ENCODE data around the gene C11orf97. TPM values are rescaled to one million over a fixed set of nuclear protein-coding genes. Genes with fewer than 3 reads are reported as not detected.

C11orf97 gene
- total RNA-seq, 1 experiment from 2014 or later: not detected

DNA sequence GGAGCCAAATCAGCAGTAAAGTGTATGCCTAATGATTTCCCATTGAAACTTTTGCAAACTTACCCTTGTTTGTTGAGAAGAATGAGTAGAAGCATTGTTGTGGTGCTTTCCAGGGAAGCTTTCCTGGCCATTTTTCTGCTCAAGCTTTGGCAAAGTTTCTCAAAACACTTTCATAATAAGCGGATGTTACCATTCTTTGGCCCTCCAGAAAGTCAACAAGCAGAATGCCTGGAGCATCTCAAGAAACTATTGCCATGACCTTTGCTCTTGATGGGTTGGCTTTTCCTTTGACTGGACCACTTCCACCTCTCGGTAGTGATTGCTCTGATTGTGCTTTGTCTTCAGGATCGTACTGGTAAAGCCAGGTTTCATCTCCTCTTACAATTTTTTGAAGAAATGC lies 65.6 kb downstream of the C11orf97 start:
- H3K27ac ChIP-seq (ENCODE audit: insufficient read length, low read depth, low read length): no peak overlapping the region
- no peak overlapping the region for H4K5ac ChIP-seq (ENCODE audit: insufficient read length, low read depth, low read length)
- no peak overlapping the region for H2BK12ac ChIP-seq (ENCODE audit: insufficient read length, low read depth, low read length)
- H3K4ac ChIP-seq (ENCODE audit: low read depth, low read length): no peak overlapping the region
- H3K27me3 ChIP-seq (ENCODE audit: insufficient read depth, low read length): no peaks in the 10 kb centered on the region
- H3K4me2 ChIP-seq (ENCODE audit: insufficient read depth, insufficient read length, low read length): no peak overlapping the region
- no peak overlapping the region for H2AFZ ChIP-seq (ENCODE audit: low read length)
- no peaks in the 10 kb centered on the region for H3K79me1 ChIP-seq (ENCODE audit: insufficient read depth, low read depth, low read length, poor library complexity, severe bottlenecking)
- no peaks in the 10 kb centered on the region for H4K20me1 ChIP-seq (ENCODE audit: control insufficient read depth, insufficient read depth, insufficient read length)
- no peak overlapping the region for H2BK15ac ChIP-seq (ENCODE audit: low read depth, low read length)
- H3K36me3 Mint-ChIP-seq (ENCODE audit: insufficient read depth in 1 of 3, low read depth in 3 of 3): no peaks in the 10 kb centered on the region
- no peak overlapping the region for H3K9ac ChIP-seq (ENCODE audit: extremely low read depth, insufficient read length, low read length)
- TF ChIP-seq CTCF (conservative IDR thresholded peaks at IDR 0.05): no peak
- no peak overlapping the region for H3K27ac Mint-ChIP-seq
- no peak for DNase-seq
- H3K4me3 Mint-ChIP-seq: no peak overlapping the region
- no peak overlapping the region for H2BK20ac ChIP-seq (ENCODE audit: low read depth, low read length, poor library complexity, severe bottlenecking)
- no peak overlapping the region for H4K91ac ChIP-seq (ENCODE audit: insufficient read length, low read depth, low read length)
- no peak overlapping the region for H3K18ac ChIP-seq (ENCODE audit: insufficient read length, low read depth, low read length)
- H3T11ph ChIP-seq (ENCODE audit: low read length): no peak overlapping the region
- no peaks in the 10 kb centered on the region for H3K23me2 ChIP-seq (ENCODE audit: insufficient read length, low read depth, low read length, poor library complexity, severe bottlenecking)
- H3K23ac ChIP-seq (ENCODE audit: insufficient read length, low read depth, low read length): no peak overlapping the region
- WGBS (ENCODE audit: extremely low coverage, insufficient read length, low lambda C conversion rate): no CpG with 5 or more reads among the region's 3 CpGs
- H3K14ac ChIP-seq (ENCODE audit: insufficient read depth, low read length): no peak overlapping the region
- no peak overlapping the region for H2AK5ac ChIP-seq (ENCODE audit: insufficient read length, low read length)
- H3K79me2 ChIP-seq (ENCODE audit: insufficient read depth, low read length): no peaks in the 10 kb centered on the region
- no peak overlapping the region for H3K56ac ChIP-seq (ENCODE audit: insufficient read length, low read depth, low read length)
- peaks cover 2% of the 10 kb centered on the region in 2 experiments; a peak in 2 of 5 replicates for H3K9me3 Mint-ChIP-seq
- no peaks in the 10 kb centered on the region for H3K9me3 ChIP-seq (ENCODE audit: control insufficient read depth, low read depth, low read length)
- no peak overlapping the region for H2BK120ac ChIP-seq (ENCODE audit: low read depth, low read length, poor library complexity, severe bottlenecking)
- peaks cover 8 to 12% of the 10 kb centered on the region in 2 experiments for H3K4me1 Mint-ChIP-seq
- no peaks in the 10 kb centered on the region for H3K4me1 ChIP-seq (ENCODE audit: insufficient read depth, low read length)
- peaks cover 32% of the 10 kb centered on the region for H3K27me3 Mint-ChIP-seq (ENCODE audit: low read depth)
- no peak overlapping the region for H2BK5ac ChIP-seq (ENCODE audit: insufficient read length, low read length)
- no peak overlapping the region for H4K8ac ChIP-seq (replicated peaks; ENCODE audit: insufficient read length, low read depth, low read length)

Small RNA genes lying within 50 kb of the gene (microRNA-seq; reads per million reads assigned to microRNA genes)
- 4.9 reads per million, percentile 35 among the genes with 10 or more reads in this experiment for gene MIR548L (ENCODE audit: borderline microRNAs expressed)

Other genes starting within 250 kb of the C11orf97 start
- gene IZUMO1R, start 207.9 kb upstream of the C11orf97 start, total RNA-seq (2021): not detected in 2 replicates
- gene GPR83, start 111.0 kb upstream of the C11orf97 start, total RNA-seq (2021): 0.15 TPM in 1 of 2 replicates, not detected in the other
- 37.1 and 40.7 TPM in 2 replicates for gene MRE11, start 18.6 kb upstream of the C11orf97 start, total RNA-seq (2021)
- 13.8 and 17.0 TPM in 2 replicates for gene ANKRD49, start 18.5 kb upstream of the C11orf97 start, total RNA-seq (2021)
- gene FUT4, start 31.5 kb downstream of the C11orf97 start, total RNA-seq (2021): 5.3 and 5.4 TPM in 2 replicates
- gene PIWIL4, start 54.9 kb downstream of the C11orf97 start, total RNA-seq (2021): not detected in 2 replicates

Data from H9 (cell line).